SK-N-SH (cell line): ENCODE data around the gene NAT9. TPM values are rescaled to one million over a fixed set of nuclear protein-coding genes. Genes with fewer than 3 reads are reported as not detected.
A peak's percentile ranks its signal among the peaks of the same experiment; 100 is the strongest.

Source experiments
- CTCF ChIA-PET: fragments of 300-600, 350-600 bp; formaldehyde crosslinking; extraction: SDS; loops from one replicate; lab custom pipeline; 2021; lab: Yijun Ruan, JAX
- POLR2A ChIA-PET: fragments of 350-600 bp; sonication (Branson Sonifier 250); formaldehyde crosslinking; extraction: SDS; loops from one replicate; lab custom pipeline; 2020; ENCODE audit warnings: antibody characterized with exemption, inconsistent platforms; lab: Yijun Ruan, JAX
- DNase-seq: peaks from one replicate; pipeline ENCODE4 v3.0.0; 2012
- H2AFZ ChIP-seq: fragments of 200-600 bp; sonication (generic); 2 replicates; pipeline ENCODE4 v1.8.1; 2016; ENCODE audit warnings: antibody characterized with exemption, mild to moderate bottlenecking, low read depth
- H3F3A ChIP-seq: fragments of 200-600 bp; sonication (generic); replicated peaks from 2 replicates; pipeline ENCODE3; 2016; ENCODE audit warnings: antibody characterized with exemption, mild to moderate bottlenecking; ENCODE audit not compliant: insufficient read depth
- H3K27ac ChIP-seq, 2 experiments: fragments of 200-500 bp in 1 of 2; fragments of 200-600 bp in 1 of 2; sonication (Bioruptor generic) in 1 of 2; sonication (generic), shearing (Covaris generic) in 1 of 2; 2 replicates each; pipeline versions ENCODE4 v1.5.1 to v1.6.1; 2014 to 2016; ENCODE audit warnings: low read depth in 2 of 2, inconsistent platforms in 1 of 2, low read length in 1 of 2, mild to moderate bottlenecking in 1 of 2, mixed read lengths in 1 of 2
- H3K27me3 ChIP-seq: fragments of 200-600 bp; sonication (generic), shearing (Covaris generic); 2 replicates; pipeline ENCODE4 v1.6.1; 2016; ENCODE audit warnings: mixed run types; ENCODE audit not compliant: insufficient read depth
- H3K36me3 ChIP-seq, 2 experiments: fragments of 200-500 bp in 1 of 2; fragments of 200-600 bp in 1 of 2; sonication (Bioruptor generic) in 1 of 2; sonication (generic) in 1 of 2; replicated peaks in 1 of 2; 2 replicates each; pipeline versions ENCODE3 to v1.5.1; 2014 to 2016; ENCODE audit warnings: low read length in 1 of 2, mild to moderate bottlenecking in 1 of 2; ENCODE audit not compliant: insufficient read depth in 2 of 2, control insufficient read depth in 1 of 2
- H3K4me1 ChIP-seq, 2 experiments: fragments of 200-500 bp in 1 of 2; fragments of 200-600 bp in 1 of 2; sonication (Bioruptor generic) in 1 of 2; sonication (generic), shearing (Covaris generic) in 1 of 2; 2 replicates each; pipeline versions ENCODE4 v1.5.1 to v1.6.1; 2014 to 2016; ENCODE audit warnings: low read depth in 1 of 2, low read length in 1 of 2, mixed run types in 1 of 2; ENCODE audit not compliant: insufficient read depth in 2 of 2, control insufficient read depth in 1 of 2
- H3K4me2 ChIP-seq: fragments of 200-600 bp; sonication (generic), shearing (Covaris generic); 2 replicates; pipeline ENCODE4 v1.6.1; 2017; ENCODE audit warnings: mixed run types
- H3K4me3 ChIP-seq, 2 experiments: fragments of 200-500 bp in 1 of 2; fragments of 200-600 bp in 1 of 2; sonication (Bioruptor generic) in 1 of 2; sonication (generic), shearing (Covaris generic) in 1 of 2; 2 replicates each; pipeline versions ENCODE4 v1.5.1 to v1.8.1; 2014 to 2016; ENCODE audit warnings: low read depth in 2 of 2, inconsistent platforms in 1 of 2, low read length in 1 of 2, mild to moderate bottlenecking in 1 of 2, mixed read lengths in 1 of 2, moderate library complexity in 1 of 2
- H3K79me2 ChIP-seq: fragments of 200-600 bp; sonication (generic); 2 replicates; pipeline ENCODE4 v1.8.1; 2017; ENCODE audit warnings: mild to moderate bottlenecking; ENCODE audit not compliant: insufficient read depth
- H3K9ac ChIP-seq: fragments of 200-600 bp; sonication (generic); 2 replicates; pipeline ENCODE4 v1.6.1; 2017; ENCODE audit warnings: mixed run types
- H3K9me2 ChIP-seq: fragments of 200-600 bp; sonication (generic); 2 replicates; pipeline ENCODE4 v1.6.1; 2017; ENCODE audit warnings: mixed run types
- H3K9me3 ChIP-seq: fragments of 200-600 bp; sonication (generic); 2 replicates; pipeline ENCODE4 v1.6.1; 2017; ENCODE audit warnings: mixed run types, mild to moderate bottlenecking, moderate library complexity
- H4K20me1 ChIP-seq: fragments of 200-600 bp; sonication (generic); 2 replicates; pipeline ENCODE4 v1.6.1; 2017; ENCODE audit warnings: mild to moderate bottlenecking, mixed run types; ENCODE audit not compliant: insufficient read depth
- CHD2 ChIP-seq: fragments of 150-350 bp; IDR thresholded peaks from 2 replicates; pipeline ENCODE4 v1.6.1; 2018; ENCODE audit warnings: low read length; ENCODE audit not compliant: partially characterized antibody
- CTCF ChIP-seq: fragments of 200-600 bp; sonication (generic); IDR thresholded peaks from 2 replicates; pipeline ENCODE4 v1.6.1; 2017; ENCODE audit warnings: antibody characterized with exemption, mild to moderate bottlenecking, moderate library complexity
- ELF1 ChIP-seq: IDR thresholded peaks from 2 replicates; pipeline ENCODE4 v1.4.0; 2012
- EZH2phosphoT487 ChIP-seq: fragments of 200-600 bp; sonication (generic); IDR thresholded peaks from 2 replicates; pipeline ENCODE4 v1.6.1; 2017; ENCODE audit warnings: low read depth, mixed run types, mild to moderate bottlenecking, antibody characterized with exemption, moderate library complexity, borderline replicate concordance
- FOSL2 ChIP-seq: IDR thresholded peaks from 2 replicates; pipeline ENCODE4 v1.4.0; 2012; ENCODE audit warnings: low read depth, mild to moderate bottlenecking, moderate library complexity, borderline replicate concordance
- FOXJ3 ChIP-seq: sonication (generic); formaldehyde crosslinking; IDR thresholded peaks from 2 replicates; pipeline ENCODE4 v1.5.1; 2020; ENCODE audit warnings: mild to moderate bottlenecking, missing genetic modification reagents
- FOXM1 ChIP-seq: IDR thresholded peaks from 2 replicates; pipeline ENCODE4 v1.4.0; 2012; ENCODE audit warnings: low read depth, mild to moderate bottlenecking
- GABPA ChIP-seq: IDR thresholded peaks from 2 replicates; pipeline ENCODE4 v1.4.0; 2012; ENCODE audit warnings: low read depth, mild to moderate bottlenecking
- GATA2 ChIP-seq: sonication (generic); formaldehyde crosslinking; IDR thresholded peaks from 2 replicates; pipeline ENCODE4 v1.5.0; 2020; ENCODE audit warnings: mild to moderate bottlenecking, missing genetic modification reagents
- IRF3 ChIP-seq: fragments of 150-350 bp; IDR thresholded peaks from 2 replicates; pipeline ENCODE4 v1.6.1; 2016; ENCODE audit warnings: mild to moderate bottlenecking, low read depth, low read length
- JUND ChIP-seq: IDR thresholded peaks from 2 replicates; pipeline ENCODE4 v1.4.0; 2012
- MEF2A ChIP-seq: IDR thresholded peaks from 2 replicates; pipeline ENCODE4 v1.4.0; 2012; ENCODE audit warnings: low read depth, borderline replicate concordance
- MXI1 ChIP-seq: IDR thresholded peaks from 2 replicates; pipeline ENCODE4 v1.6.1; 2012; ENCODE audit warnings: mild to moderate bottlenecking, low read depth, low read length, improper control_type of control experiment
- NFIC ChIP-seq: IDR thresholded peaks from 2 replicates; pipeline ENCODE4 v1.4.0; 2012; ENCODE audit warnings: borderline replicate concordance
- NRF1 ChIP-seq: IDR thresholded peaks from 2 replicates; pipeline ENCODE4 v1.6.1; 2012; ENCODE audit warnings: low read depth, mild to moderate bottlenecking, low read length
- POLR2AphosphoS5 ChIP-seq: IDR thresholded peaks from 2 replicates; pipeline ENCODE4 v1.6.1; 2012; ENCODE audit warnings: low read depth, low read length
- RAD21 ChIP-seq: IDR thresholded peaks from 2 replicates; pipeline ENCODE4 v1.6.1; 2012; ENCODE audit warnings: mild to moderate bottlenecking, low read length
- RCOR1 ChIP-seq: fragments of 150-350 bp; IDR thresholded peaks from 2 replicates; pipeline ENCODE4 v1.6.1; 2017; ENCODE audit warnings: antibody characterized with exemption, low read length
- RXRA ChIP-seq: IDR thresholded peaks from 2 replicates; pipeline ENCODE4 v1.4.0; 2012; ENCODE audit warnings: low read depth, mild to moderate bottlenecking, borderline replicate concordance
- SMC3 ChIP-seq: IDR thresholded peaks from 2 replicates; pipeline ENCODE4 v1.6.1; 2012; ENCODE audit warnings: low read depth, low read length, improper control_type of control experiment
- TCF12 ChIP-seq: IDR thresholded peaks from 2 replicates; pipeline ENCODE4 v1.4.0; 2012
- USF1 ChIP-seq: IDR thresholded peaks from 2 replicates; pipeline ENCODE4 v1.4.0; 2012; ENCODE audit warnings: low read depth, borderline replicate concordance
- YY1 ChIP-seq: IDR thresholded peaks from 2 replicates; pipeline ENCODE4 v1.4.0; 2012; ENCODE audit warnings: low read depth, mild to moderate bottlenecking
- WGBS: methylation state at CpG from one replicate; pipeline ENCODE4 v1.1.6; 2017; ENCODE audit warnings: low lambda C conversion rate; 5-methylcytosine and 5-hydroxymethylcytosine counted together
- polyA plus RNA-seq, 3 experiments: library from polyadenylated mRNA; depleted of rRNA; stranded (reverse); fragments of >200 nt; gene quantifications; 2 replicates each; pipeline ENCODE4 v1.2.3, GENCODE V29; 2012

NAT9 gene
- polyA plus RNA-seq, 1 of the 3 experiments (the other 2 are of a cell fraction) = 117 TPM

- peaks cover 0 to 14% of the 10 kb centered on the region in 2 experiments for H3K36me3 ChIP-seq
- WGBS = 90% methylated on average over 4 of the region's 5 CpGs
- no peaks in the 10 kb centered on the region for H4K20me1 ChIP-seq
- H3K9ac ChIP-seq = no peak overlapping the region
- no peaks in the 10 kb centered on the region for H3K9me2 ChIP-seq
- ChIA-PET CTCF (interaction anchor here (0.9 to 98.1 kb wide), 13 partner anchors 8 to 57 kb away, joined by 3 to 3869 read pairs (median 4); partner anchors contain the start of genes FDXR and GRIN2C), POLR2A (no interaction called here)
- H3K4me1 ChIP-seq = no peaks in the 10 kb centered on the region; a peak in 1 of 4 replicates
- no peaks in the 10 kb centered on the region for H3K9me3 ChIP-seq
- no peak overlapping the region for H3K4me2 ChIP-seq
- no peaks in the 10 kb centered on the region for H3K27me3 ChIP-seq
- no peak overlapping the region for H2AFZ ChIP-seq
- H3K4me3 ChIP-seq = no peak overlapping the region
- TF ChIP-seq ELF1 = no peak
- TF ChIP-seq RAD21 = peak; percentile 78
- TF ChIP-seq CTCF = peak; percentile 31
- no peak for TF ChIP-seq YY1
- peak; percentile 74 for TF ChIP-seq SMC3
- no peak for TF ChIP-seq GATA2 (CRISPR knock-in tag)
- TF ChIP-seq, all 33 proteins: peak for 3
- Histone ChIP-seq H3F3A (no peaks in the 10 kb centered on the region), H3K27ac (no peak overlapping the region), H3K79me2 (no peaks in the 10 kb centered on the region)
- peak; percentile 72 for DNase-seq
Measured at GRCh38 chr17:74814453-74814852, 38.3 kb upstream of the NAT9 start.

- no peaks in the 10 kb centered on the region for H3K79me2 ChIP-seq
- no peak overlapping the region for H3K9ac ChIP-seq
- TF ChIP-seq MEF2A = no peak
- TF ChIP-seq USF1 = no peak
- TF ChIP-seq GABPA = no peak
- TF ChIP-seq FOXM1 = no peak
- TF ChIP-seq POLR2AphosphoS5 = no peak
- no peak for TF ChIP-seq RCOR1
- no peak for TF ChIP-seq EZH2phosphoT487
- no peak for TF ChIP-seq RXRA
- TF ChIP-seq NRF1 = no peak
- no peak for TF ChIP-seq NFIC
- TF ChIP-seq TCF12 = no peak
- TF ChIP-seq FOSL2 = no peak
- TF ChIP-seq IRF3 = no peak
- no peak for TF ChIP-seq MXI1
- TF ChIP-seq FOXJ3 (CRISPR knock-in tag) = no peak
- TF ChIP-seq YY1 = no peak
- TF ChIP-seq JUND = no peak
- no peak for TF ChIP-seq CHD2
- no peak for TF ChIP-seq SMC3
Measured at GRCh38 chr17:74812109-74813009, 36.2 kb upstream of the NAT9 start.

More at GRCh38 chr17:74812109-74813009, 36.2 kb upstream of the NAT9 start:
- no peaks in the 10 kb centered on the region for H3K9me3 ChIP-seq
- ChIA-PET POLR2A (no interaction called here), CTCF (interaction anchor here (0.6 to 98.1 kb wide), 5 partner anchors 10 to 511 kb away, joined by 3 to 3869 read pairs (median 11); partner anchors contain the start of genes FDXR and GRIN2C)
- no peaks in the 10 kb centered on the region for H3F3A ChIP-seq
- no peak overlapping the region for H3K27ac ChIP-seq
- H2AFZ ChIP-seq = no peak overlapping the region
- H3K9me2 ChIP-seq = no peaks in the 10 kb centered on the region
- no peaks in the 10 kb centered on the region for H3K27me3 ChIP-seq
- DNase-seq = no peak
- WGBS = 89% methylated on average over 23 of the region's 23 CpGs
- no peaks in the 10 kb centered on the region for H4K20me1 ChIP-seq
- peaks cover 0 to 6% of the 10 kb centered on the region in 2 experiments for H3K36me3 ChIP-seq
- peaks cover 0 to 15% of the 10 kb centered on the region in 2 experiments; a peak in 1 of 4 replicates for H3K4me1 ChIP-seq
- no peak overlapping the region for H3K4me3 ChIP-seq
- H3K4me2 ChIP-seq = no peak overlapping the region
